PFSK-1 (cell line): ENCODE results near the gene PTPRN2.

Experiments
- FOXP2 ChIP-seq: optimal IDR thresholded peaks from 2 replicates; pipeline ENCODE3; 2011; ENCODE audit warnings: borderline replicate concordance, control low read depth, inconsistent platforms; ENCODE audit not compliant: insufficient read depth; ENCODE audit errors: extremely low read length, extremely low read depth
- POLR2AphosphoS5 ChIP-seq: IDR thresholded peaks from 2 replicates; pipeline ENCODE4 v1.6.1; 2012; ENCODE audit warnings: low read depth, mild to moderate bottlenecking, control low read depth, low read length, moderate library complexity
- REST ChIP-seq, 2 experiments: IDR thresholded peaks; 2 replicates each; pipeline versions ENCODE4 v1.6.1 to v1.8.0; 2011 to 2012; ENCODE audit warnings: low read depth in 2 of 2, low read length in 2 of 2, control low read depth in 1 of 2, inconsistent platforms in 1 of 2, mild to moderate bottlenecking in 1 of 2, moderate library complexity in 1 of 2; ENCODE audit not compliant: insufficient read depth in 1 of 2
- SIN3A ChIP-seq: IDR thresholded peaks from 2 replicates; pipeline ENCODE4 v1.6.1; 2012; ENCODE audit warnings: mild to moderate bottlenecking, low read length, moderate library complexity, borderline replicate concordance; ENCODE audit not compliant: insufficient read depth
- TAF1 ChIP-seq: IDR thresholded peaks from 2 replicates; pipeline ENCODE4 v1.6.1; 2012; ENCODE audit warnings: low read length, control low read depth, borderline replicate concordance; ENCODE audit not compliant: insufficient read depth

The PTPRN2 gene

GRCh38 chr7:158258411-158259130 is 329.1 kb downstream of the PTPRN2 start:
- no peak for TF ChIP-seq REST (IDR thresholded peaks at IDR 0.05; ENCODE audit: insufficient read depth in 1 of 2, low read depth in 2 of 2, low read length in 2 of 2)
- TF ChIP-seq POLR2AphosphoS5 = no peak
- TF ChIP-seq FOXP2 = no peak
- TF ChIP-seq TAF1 = no peak
- no peak for TF ChIP-seq SIN3A

- no peak for TF ChIP-seq REST (IDR thresholded peaks at IDR 0.05; ENCODE audit: insufficient read depth in 1 of 2, low read depth in 2 of 2, low read length in 2 of 2)
- no peak for TF ChIP-seq POLR2AphosphoS5
- no peak for TF ChIP-seq FOXP2
- TF ChIP-seq SIN3A = no peak
- no peak for TF ChIP-seq TAF1
Observed at GRCh38 chr7:158257516-158258410, 329.9 kb downstream of the PTPRN2 start.

GRCh38 chr7:158257001-158257400 is 330.6 kb downstream of the PTPRN2 start:
- no peak for TF ChIP-seq POLR2AphosphoS5
- no peak for TF ChIP-seq FOXP2
- no peak for TF ChIP-seq TAF1
- no peak for TF ChIP-seq SIN3A
- no peak for TF ChIP-seq REST (IDR thresholded peaks at IDR 0.05; ENCODE audit: insufficient read depth in 1 of 2, low read depth in 2 of 2, low read length in 2 of 2)

- TF ChIP-seq TAF1 = no peak
- no peak for TF ChIP-seq SIN3A
- TF ChIP-seq REST (IDR thresholded peaks at IDR 0.05; ENCODE audit: insufficient read depth in 1 of 2, low read depth in 2 of 2, low read length in 2 of 2) = no peak
- TF ChIP-seq FOXP2 = no peak
Observed at GRCh38 chr7:158256091-158256816, 331.4 kb downstream of the PTPRN2 start.
